ENCODE results near the gene IMPDH1.

Gene IMPDH1

DNA sequence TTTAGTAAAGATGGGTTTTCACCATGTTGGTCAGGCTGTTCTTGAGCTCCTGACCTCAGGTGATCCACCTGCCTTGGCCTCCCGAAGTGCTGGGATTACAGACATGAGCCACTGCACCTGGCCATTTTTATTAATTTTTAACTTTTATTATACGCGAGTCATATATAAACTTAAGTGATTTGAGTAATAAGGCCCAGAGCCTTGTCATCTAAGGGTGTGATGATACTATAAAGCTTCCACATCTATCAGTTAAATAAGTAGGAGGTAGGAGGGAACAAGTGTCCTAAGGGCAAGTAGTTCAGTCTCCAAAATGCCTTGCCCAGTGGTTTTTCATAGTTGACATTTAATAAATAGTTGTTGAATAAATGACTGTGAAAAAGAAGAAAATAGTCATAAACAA, 32.6 kb upstream of the IMPDH1 start:
- no peaks in the 10 kb centered on the region for H3K36me3 ChIP-seq
- no peak for DNase-seq
- H3K4me1 ChIP-seq, result peaks cover 0 to 7% (median 3%) of the 10 kb centered on the region in 4 donors
- no peaks in the 10 kb centered on the region for H3K9me3 ChIP-seq
- H3K4me3 ChIP-seq, result no peak overlapping the region
- H3K27ac ChIP-seq, result no peak overlapping the region
- TF ChIP-seq, protein P1, sequence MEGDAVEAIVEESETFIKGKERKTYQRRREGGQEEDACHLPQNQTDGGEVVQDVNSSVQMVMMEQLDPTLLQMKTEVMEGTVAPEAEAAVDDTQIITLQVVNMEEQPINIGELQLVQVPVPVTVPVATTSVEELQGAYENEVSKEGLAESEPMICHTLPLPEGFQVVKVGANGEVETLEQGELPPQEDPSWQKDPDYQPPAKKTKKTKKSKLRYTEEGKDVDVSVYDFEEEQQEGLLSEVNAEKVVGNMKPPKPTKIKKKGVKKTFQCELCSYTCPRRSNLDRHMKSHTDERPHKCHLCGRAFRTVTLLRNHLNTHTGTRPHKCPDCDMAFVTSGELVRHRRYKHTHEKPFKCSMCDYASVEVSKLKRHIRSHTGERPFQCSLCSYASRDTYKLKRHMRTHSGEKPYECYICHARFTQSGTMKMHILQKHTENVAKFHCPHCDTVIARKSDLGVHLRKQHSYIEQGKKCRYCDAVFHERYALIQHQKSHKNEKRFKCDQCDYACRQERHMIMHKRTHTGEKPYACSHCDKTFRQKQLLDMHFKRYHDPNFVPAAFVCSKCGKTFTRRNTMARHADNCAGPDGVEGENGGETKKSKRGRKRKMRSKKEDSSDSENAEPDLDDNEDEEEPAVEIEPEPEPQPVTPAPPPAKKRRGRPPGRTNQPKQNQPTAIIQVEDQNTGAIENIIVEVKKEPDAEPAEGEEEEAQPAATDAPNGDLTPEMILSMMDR (IDR thresholded peaks at IDR 0.05), result no peak
- H3K27me3 ChIP-seq, result no peaks in the 10 kb centered on the region
- intact Hi-C loops (cut with DNase I; ENCODE audit: low total_unique reads), result no loop called here

DNA sequence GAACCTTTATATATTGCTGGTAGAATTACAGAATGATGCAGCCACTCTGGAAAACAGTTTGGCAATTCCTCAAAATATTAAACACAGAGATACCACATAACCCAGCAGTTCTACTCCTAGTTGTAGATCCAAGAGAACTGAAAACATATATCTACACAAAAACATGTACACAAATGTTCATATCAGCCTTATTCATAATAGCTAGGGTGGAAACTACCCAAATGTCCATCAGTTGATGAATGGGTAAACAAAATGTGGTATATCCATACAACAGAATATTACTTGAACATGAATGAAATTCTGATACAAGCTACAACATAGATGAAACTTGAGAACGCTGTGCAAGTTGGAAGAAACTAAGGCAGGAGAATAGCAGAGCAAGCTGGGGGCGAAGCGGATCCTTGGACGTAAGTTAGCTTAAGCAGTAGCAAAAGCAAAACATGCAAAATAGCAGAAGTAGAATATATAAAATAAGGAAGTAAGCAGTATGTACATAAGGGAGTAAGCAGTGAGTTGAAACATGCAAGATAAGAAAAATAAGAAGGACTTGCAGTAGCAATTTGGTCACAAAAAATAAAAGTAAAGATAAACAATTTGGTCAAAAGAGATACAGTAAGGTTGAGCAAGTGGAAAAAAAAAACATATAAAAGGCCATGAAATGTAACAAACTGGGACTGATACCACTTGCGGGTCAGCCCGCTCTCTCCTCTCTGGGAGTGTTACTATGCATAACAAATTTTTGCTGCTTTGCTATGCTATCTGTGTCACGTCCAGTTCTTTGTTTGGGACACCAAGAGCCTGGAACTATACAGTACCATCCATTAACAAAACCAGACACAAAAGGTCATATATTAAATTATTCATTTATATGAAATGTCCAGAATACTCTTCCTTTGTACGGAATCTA, 27.9 kb upstream of the IMPDH1 start:
- DNase-seq, result no peak
- Histone ChIP-seq H3K27ac (no peak overlapping the region), H3K4me3 (no peak overlapping the region), H3K9me3 (no peaks in the 10 kb centered on the region), H3K27me3 (peaks cover 0 to 3% of the 10 kb centered on the region in 2 donors), H3K36me3 (no peaks in the 10 kb centered on the region), H3K4me1 (no peaks in the 10 kb centered on the region)
- intact Hi-C loops (cut with DNase I; ENCODE audit: low total_unique reads), result no loop called here
- TF ChIP-seq, protein P1 (IDR thresholded peaks at IDR 0.05), result no peak

DNA sequence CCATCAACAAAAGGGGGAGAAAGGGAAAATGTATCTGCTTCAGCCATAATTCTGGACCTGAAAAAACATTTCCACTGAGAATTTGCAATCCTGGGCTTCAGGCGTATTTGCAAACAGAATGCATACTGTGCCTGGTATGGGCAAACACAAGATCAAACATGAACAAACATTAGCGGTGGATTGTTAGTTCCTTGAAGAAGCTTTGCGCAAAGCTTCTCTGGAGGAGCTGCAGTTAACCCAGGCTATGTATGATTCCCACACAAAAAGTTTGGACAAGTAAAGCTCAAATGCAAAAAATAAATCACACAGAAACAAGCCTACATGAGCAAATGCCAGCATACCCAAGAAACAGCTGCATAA, 25.5 kb upstream of the IMPDH1 start:
- TF ChIP-seq, protein P1 (IDR thresholded peaks at IDR 0.05), result no peak
- no peaks in the 10 kb centered on the region for H3K4me1 ChIP-seq
- H3K36me3 ChIP-seq, result no peaks in the 10 kb centered on the region
- no peak for DNase-seq
- H3K4me3 ChIP-seq, result no peak overlapping the region
- H3K9me3 ChIP-seq, result no peaks in the 10 kb centered on the region
- H3K27me3 ChIP-seq, result peaks cover 0 to 13% of the 10 kb centered on the region in 2 donors
- intact Hi-C loops (cut with DNase I; ENCODE audit: low total_unique reads), result no loop called here
- no peak overlapping the region for H3K27ac ChIP-seq

DNA sequence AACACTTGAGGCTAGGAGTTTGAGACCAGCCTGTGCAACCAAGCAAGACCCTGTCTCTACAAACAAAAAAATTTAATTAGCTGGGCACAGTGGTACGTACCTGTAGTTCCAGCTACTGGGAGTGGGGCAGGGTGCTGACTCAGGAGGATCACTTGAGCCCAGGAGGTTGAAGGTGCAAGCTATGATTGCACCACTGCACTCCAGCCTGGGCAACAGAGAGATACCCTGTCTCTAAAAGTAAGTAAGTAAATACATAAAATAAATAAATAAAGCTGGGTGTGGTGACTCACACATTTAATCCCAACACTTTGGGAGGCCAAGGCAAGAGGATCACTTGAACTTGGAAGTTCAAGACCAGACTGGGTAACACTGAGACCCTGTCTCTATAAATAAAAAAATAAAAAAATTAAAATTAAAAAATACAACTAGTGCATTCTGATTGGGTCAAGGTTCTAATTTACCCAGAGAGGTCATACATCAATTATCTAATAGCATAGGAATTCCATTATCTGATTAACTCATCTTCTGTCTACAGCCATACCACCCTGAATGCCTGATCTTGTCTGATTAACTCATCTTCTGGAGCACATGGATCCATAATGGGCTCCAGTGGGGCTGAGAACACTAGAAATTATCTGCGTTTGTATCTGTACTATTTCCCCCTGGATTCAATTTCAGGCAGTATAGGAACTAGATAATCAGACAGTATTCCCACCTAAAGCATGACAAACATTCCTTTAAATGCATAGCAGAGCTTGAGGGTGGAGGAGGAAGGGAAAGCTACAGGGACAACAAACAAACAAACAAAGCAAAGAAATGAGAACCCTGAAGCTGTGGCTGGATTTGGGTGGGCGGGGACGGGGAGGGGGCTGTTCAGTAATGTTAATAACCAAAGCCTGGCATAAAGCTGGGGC, 24.9 kb upstream of the IMPDH1 start:
- intact Hi-C loops (cut with DNase I; ENCODE audit: low total_unique reads), result no loop called here
- Histone ChIP-seq H3K36me3 (no peaks in the 10 kb centered on the region), H3K27me3 (peaks cover 0 to 18% of the 10 kb centered on the region in 2 donors), H3K4me3 (no peak overlapping the region), H3K9me3 (no peaks in the 10 kb centered on the region), H3K27ac (no peak overlapping the region), H3K4me1 (no peaks in the 10 kb centered on the region)
- TF ChIP-seq, protein P1 (IDR thresholded peaks at IDR 0.05), result no peak
- no peak for DNase-seq

DNA sequence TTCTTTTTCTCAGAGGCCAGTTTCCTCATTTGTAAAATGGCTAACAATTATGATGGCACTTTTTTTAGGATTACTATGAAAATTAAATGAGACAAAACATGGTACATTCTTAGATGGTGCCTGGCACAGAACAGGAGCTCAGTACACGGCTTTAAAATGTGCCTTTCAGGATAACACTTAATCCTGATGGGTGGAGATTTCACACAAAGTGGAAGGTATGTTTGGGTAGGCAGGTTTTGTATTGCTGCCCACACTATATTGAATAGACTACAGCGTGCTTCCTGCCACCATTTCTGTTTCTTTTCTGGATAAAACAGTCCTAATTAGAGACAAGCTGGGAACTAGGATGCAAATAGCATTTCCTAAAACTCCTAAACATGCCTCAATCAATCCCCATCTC, 22.0 kb upstream of the IMPDH1 start:
- no peak overlapping the region for H3K27ac ChIP-seq
- H3K4me3 ChIP-seq, result no peak overlapping the region
- DNase-seq, result no peak
- H3K9me3 ChIP-seq, result no peaks in the 10 kb centered on the region
- intact Hi-C loops (cut with DNase I; ENCODE audit: low total_unique reads), result no loop called here
- H3K36me3 ChIP-seq, result no peaks in the 10 kb centered on the region
- peaks cover 0 to 5% (median 2%) of the 10 kb centered on the region in 4 donors for H3K4me1 ChIP-seq
- TF ChIP-seq, protein P1 (IDR thresholded peaks at IDR 0.05), result no peak
- peaks cover 0 to 21% of the 10 kb centered on the region in 2 donors for H3K27me3 ChIP-seq
